ENCODE measurements around the gene ALG6.

ALG6 gene

GRCh38 chr1:63381741-63382140, 14.3 kb downstream of the ALG6 start:
- no peaks in the 10 kb centered on the region for H3K9me2 ChIP-seq (ENCODE audit: low read depth, low read length)
- H3F3A ChIP-seq (ENCODE audit: insufficient read depth, low read length) = no peaks in the 10 kb centered on the region
- H3K9ac ChIP-seq (ENCODE audit: low read length) = no peak overlapping the region
- no peaks in the 10 kb centered on the region for H3K9me3 ChIP-seq (ENCODE audit: low read length)
- H2AFZ ChIP-seq (ENCODE audit: low read length) = no peak overlapping the region
- H3K27ac ChIP-seq (ENCODE audit: low read depth, low read length, poor library complexity, severe bottlenecking) = no peak overlapping the region
- H3K27me3 ChIP-seq (ENCODE audit: insufficient read depth, low read length) = no peaks in the 10 kb centered on the region
- peaks cover 42% of the 10 kb centered on the region for H3K36me3 ChIP-seq (ENCODE audit: insufficient read depth, low read length)
- no peak overlapping the region for H3K4me3 ChIP-seq (ENCODE audit: low read depth, low read length, poor library complexity, severe bottlenecking)
- 0 out of 2 replicates have a peak, but pooled peaks cover 5% of the 10 kb centered on the region for H3K79me2 ChIP-seq (ENCODE audit: insufficient read depth, low read length)
- H3K4me2 ChIP-seq (ENCODE audit: low read length) = no peak overlapping the region
- no peaks in the 10 kb centered on the region for H4K20me1 ChIP-seq (ENCODE audit: insufficient read depth, low read length)
- H3K4me1 ChIP-seq (ENCODE audit: insufficient read depth, low read length, severe bottlenecking) = no peaks in the 10 kb centered on the region
- TF ChIP-seq CTCF (IDR thresholded peaks at IDR 0.05; ENCODE audit: low read length) (no peak), EZH2 (IDR thresholded peaks at IDR 0.05; ENCODE audit: borderline replicate concordance, low read length) (no peak)

GRCh38 chr1:63401945-63402344, 34.5 kb downstream of the ALG6 start:
- Histone ChIP-seq H3K9me3 (ENCODE audit: low read length) (no peaks in the 10 kb centered on the region), H3K4me3 (ENCODE audit: low read depth, low read length, poor library complexity, severe bottlenecking) (no peak overlapping the region), H3K36me3 (ENCODE audit: insufficient read depth, low read length) (peaks cover 54% of the 10 kb centered on the region), H3K27ac (ENCODE audit: low read depth, low read length, poor library complexity, severe bottlenecking) (no peak overlapping the region), H3K4me2 (ENCODE audit: low read length) (no peak overlapping the region), H2AFZ (ENCODE audit: low read length) (no peak overlapping the region), H3K4me1 (ENCODE audit: insufficient read depth, low read length, severe bottlenecking) (no peaks in the 10 kb centered on the region), H3K79me2 (ENCODE audit: insufficient read depth, low read length) (no peaks in the 10 kb centered on the region), H3K27me3 (ENCODE audit: insufficient read depth, low read length) (no peaks in the 10 kb centered on the region), H3K9me2 (ENCODE audit: low read depth, low read length) (no peaks in the 10 kb centered on the region), H3K9ac (ENCODE audit: low read length) (no peak overlapping the region), H4K20me1 (ENCODE audit: insufficient read depth, low read length) (no peaks in the 10 kb centered on the region), H3F3A (ENCODE audit: insufficient read depth, low read length) (0 out of 2 replicates have a peak, but pooled peaks cover 3% of the 10 kb centered on the region)
- TF ChIP-seq EZH2 (IDR thresholded peaks at IDR 0.05; ENCODE audit: borderline replicate concordance, low read length) = no peak
- no peak for TF ChIP-seq CTCF (IDR thresholded peaks at IDR 0.05; ENCODE audit: low read length)

- Histone ChIP-seq H2AFZ (ENCODE audit: low read length) (no peak overlapping the region), H3K27ac (ENCODE audit: low read depth, low read length, poor library complexity, severe bottlenecking) (no peak overlapping the region), H3K9ac (ENCODE audit: low read length) (no peak overlapping the region), H3K9me2 (ENCODE audit: low read depth, low read length) (no peaks in the 10 kb centered on the region), H3K4me3 (ENCODE audit: low read depth, low read length, poor library complexity, severe bottlenecking) (no peak overlapping the region), H3K27me3 (ENCODE audit: insufficient read depth, low read length) (no peaks in the 10 kb centered on the region), H3F3A (ENCODE audit: insufficient read depth, low read length) (0 out of 2 replicates have a peak, but pooled peaks cover 3% of the 10 kb centered on the region), H3K4me2 (ENCODE audit: low read length) (no peak overlapping the region), H3K36me3 (ENCODE audit: insufficient read depth, low read length) (peaks cover 49% of the 10 kb centered on the region), H3K9me3 (ENCODE audit: low read length) (no peaks in the 10 kb centered on the region), H4K20me1 (ENCODE audit: insufficient read depth, low read length) (no peaks in the 10 kb centered on the region), H3K79me2 (ENCODE audit: insufficient read depth, low read length) (no peaks in the 10 kb centered on the region), H3K4me1 (ENCODE audit: insufficient read depth, low read length, severe bottlenecking) (no peaks in the 10 kb centered on the region)
- TF ChIP-seq EZH2 (IDR thresholded peaks at IDR 0.05; ENCODE audit: borderline replicate concordance, low read length) (no peak), CTCF (IDR thresholded peaks at IDR 0.05; ENCODE audit: low read length) (no peak)
Measured at GRCh38 chr1:63403386-63403785, 36.0 kb downstream of the ALG6 start.
